Mesenchymal stem cell (in vitro differentiated cells and primary cell): ENCODE data around the gene DCBLD2.
"Not testable (repeated sequence)": the region's sequence is repeated elsewhere in the genome, so short reads cannot be mapped to it uniquely, and the experiment has no call there.

Experiments
- DNase-seq: peaks from one replicate; pipeline ENCODE4 v3.0.0-alpha.2; 2013
- H2AFZ ChIP-seq: one replicate; pipeline ENCODE4 v1.6.1; 2013; ENCODE audit warnings: low read depth, mild to moderate bottlenecking, control low read depth, inconsistent platforms, low read length, moderate library complexity
- H2AK5ac ChIP-seq: 2 replicates; pipeline ENCODE4 v1.6.1; 2013; ENCODE audit warnings: low read length, moderate library complexity, mild to moderate bottlenecking, inconsistent platforms; ENCODE audit not compliant: severe bottlenecking
- H2BK120ac ChIP-seq: one replicate; pipeline ENCODE4 v1.6.1; 2013; ENCODE audit warnings: low read depth, mild to moderate bottlenecking, inconsistent platforms, low read length, moderate library complexity
- H2BK12ac ChIP-seq, 2 experiments: one replicate each; pipeline ENCODE4 v1.6.1; 2013; ENCODE audit warnings: inconsistent platforms in 2 of 2, low read length in 2 of 2, mild to moderate bottlenecking in 2 of 2, moderate library complexity in 2 of 2, control low read depth in 1 of 2
- H2BK15ac ChIP-seq: one replicate; pipeline ENCODE4 v1.6.1; 2013; ENCODE audit warnings: mild to moderate bottlenecking, low read depth, inconsistent platforms; ENCODE audit not compliant: poor library complexity, severe bottlenecking
- H2BK5ac ChIP-seq: 2 replicates; pipeline ENCODE4 v1.6.1; 2013; ENCODE audit warnings: low read depth, mild to moderate bottlenecking, low read length, control low read depth, inconsistent platforms; ENCODE audit not compliant: poor library complexity, severe bottlenecking
- H3K14ac ChIP-seq, 2 experiments: one replicate each; pipeline ENCODE4 v1.6.1; 2013; ENCODE audit warnings: inconsistent platforms in 2 of 2, low read length in 2 of 2, control low read depth in 1 of 2, mild to moderate bottlenecking in 1 of 2, moderate library complexity in 1 of 2
- H3K18ac ChIP-seq, 2 experiments: one replicate each; pipeline ENCODE4 v1.6.1; 2013; ENCODE audit warnings: inconsistent platforms in 2 of 2, low read length in 2 of 2, control low read depth in 1 of 2, low read depth in 1 of 2, mild to moderate bottlenecking in 1 of 2
- H3K23ac ChIP-seq, 2 experiments: one replicate each; pipeline ENCODE4 v1.6.1; 2013; ENCODE audit warnings: inconsistent platforms in 2 of 2, low read length in 2 of 2, mild to moderate bottlenecking in 2 of 2, moderate library complexity in 2 of 2, control low read depth in 1 of 2
- H3K27ac ChIP-seq: 2 replicates; pipeline ENCODE4 v1.5.1; 2013; ENCODE audit warnings: mild to moderate bottlenecking, moderate library complexity, low read length, control low read depth, inconsistent platforms; ENCODE audit not compliant: poor library complexity, severe bottlenecking
- H3K27me3 ChIP-seq, 2 experiments: 2 replicates each; pipeline versions ENCODE4 v1.6.1 to v1.7.0; 2013; ENCODE audit warnings: low read length in 2 of 2, mild to moderate bottlenecking in 2 of 2, moderate library complexity in 2 of 2, control low read depth in 1 of 2, inconsistent platforms in 1 of 2; ENCODE audit not compliant: control insufficient read depth in 1 of 2, insufficient read depth in 1 of 2
- H3K36me3 ChIP-seq, 2 experiments: 2 replicates each; pipeline versions ENCODE4 v1.6.1 to v1.7.0; 2013; ENCODE audit warnings: low read length in 2 of 2, control low read depth in 1 of 2, inconsistent platforms in 1 of 2, low read depth in 1 of 2, mild to moderate bottlenecking in 1 of 2; ENCODE audit not compliant: insufficient read depth in 2 of 2, control insufficient read depth in 1 of 2
- H3K4ac ChIP-seq, 2 experiments: one replicate each; pipeline ENCODE4 v1.6.1; 2013; ENCODE audit warnings: inconsistent platforms in 2 of 2, low read length in 2 of 2, mild to moderate bottlenecking in 2 of 2, moderate library complexity in 2 of 2, control low read depth in 1 of 2, low read depth in 1 of 2
- H3K4me1 ChIP-seq: 2 replicates; pipeline ENCODE4 v1.6.1; 2013; ENCODE audit warnings: low read depth, low read length, control low read depth; ENCODE audit not compliant: control insufficient read depth, insufficient read depth
- H3K4me2 ChIP-seq: 2 replicates; pipeline ENCODE4 v1.6.1; 2013; ENCODE audit warnings: low read length, mild to moderate bottlenecking, inconsistent platforms; ENCODE audit not compliant: poor library complexity, severe bottlenecking
- H3K4me3 ChIP-seq, 2 experiments: 2 replicates each; pipeline versions ENCODE4 v1.5.1 to v1.7.0; 2013; ENCODE audit warnings: low read length in 2 of 2, mild to moderate bottlenecking in 2 of 2, control low read depth in 1 of 2, low read depth in 1 of 2; ENCODE audit not compliant: insufficient read depth in 1 of 2
- H3K79me1 ChIP-seq: replicated peaks from 2 replicates; pipeline ENCODE4 v1.6.1; 2013; ENCODE audit warnings: mild to moderate bottlenecking, control low read depth, low read length, inconsistent platforms; ENCODE audit not compliant: poor library complexity, severe bottlenecking
- H3K9ac ChIP-seq: 2 replicates; pipeline ENCODE4 v1.7.0; 2013; ENCODE audit warnings: mild to moderate bottlenecking, low read length, moderate library complexity
- H3K9me3 ChIP-seq: 2 replicates; pipeline ENCODE4 v1.7.0; 2013; ENCODE audit warnings: mild to moderate bottlenecking, low read length; ENCODE audit not compliant: control insufficient read depth
- H4K8ac ChIP-seq: one replicate; pipeline ENCODE4 v1.6.1; 2013; ENCODE audit warnings: inconsistent platforms, mild to moderate bottlenecking, low read length, moderate library complexity
- H4K91ac ChIP-seq: one replicate; pipeline ENCODE4 v1.6.1; 2013; ENCODE audit warnings: mild to moderate bottlenecking, low read length, inconsistent platforms
- WGBS: methylation state at CpG from one replicate; pipeline ENCODE4 v1.1.7; 2013; ENCODE audit warnings: mixed read lengths; 5-methylcytosine and 5-hydroxymethylcytosine counted together

Gene DCBLD2

DNA sequence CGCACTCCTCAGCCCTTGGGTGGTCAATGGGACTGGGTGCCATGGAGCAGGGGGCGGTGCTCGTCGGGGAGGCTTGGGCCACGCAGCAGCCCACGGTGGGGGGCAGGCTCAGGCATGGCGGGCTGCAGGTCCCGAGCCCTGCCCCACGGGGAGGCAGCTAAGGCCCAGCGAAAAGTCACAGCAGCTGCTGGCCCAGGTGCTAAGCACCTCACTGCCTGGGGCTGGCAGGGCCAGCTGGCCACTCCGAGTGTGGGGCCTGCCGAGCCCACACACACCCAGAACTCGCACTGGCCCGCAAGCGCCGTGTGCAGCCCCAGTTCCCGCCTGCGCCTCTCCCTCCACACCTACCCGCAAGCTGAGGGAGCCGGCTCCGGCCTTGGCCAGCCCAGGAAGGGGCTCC is 43.5 kb downstream of the DCBLD2 start:
- H2BK15ac ChIP-seq, H3K18ac ChIP-seq, H3K4ac ChIP-seq, H3K79me1 ChIP-seq, H3K14ac ChIP-seq, H2AFZ ChIP-seq, H4K91ac ChIP-seq, H2AK5ac ChIP-seq, H3K9ac ChIP-seq, H3K9me3 ChIP-seq, H3K4me2 ChIP-seq, H3K27ac ChIP-seq, H3K4me3 ChIP-seq, H3K27me3 ChIP-seq, H4K8ac ChIP-seq, DNase-seq, H3K23ac ChIP-seq, H2BK5ac ChIP-seq, H2BK12ac ChIP-seq, H2BK120ac ChIP-seq, H3K4me1 ChIP-seq: not testable (repeated sequence)
- peaks cover 22 to 50% of the 10 kb centered on the region in 2 experiments for H3K36me3 ChIP-seq
- WGBS = 92% methylated on average over 21 of the region's 21 CpGs

DNA sequence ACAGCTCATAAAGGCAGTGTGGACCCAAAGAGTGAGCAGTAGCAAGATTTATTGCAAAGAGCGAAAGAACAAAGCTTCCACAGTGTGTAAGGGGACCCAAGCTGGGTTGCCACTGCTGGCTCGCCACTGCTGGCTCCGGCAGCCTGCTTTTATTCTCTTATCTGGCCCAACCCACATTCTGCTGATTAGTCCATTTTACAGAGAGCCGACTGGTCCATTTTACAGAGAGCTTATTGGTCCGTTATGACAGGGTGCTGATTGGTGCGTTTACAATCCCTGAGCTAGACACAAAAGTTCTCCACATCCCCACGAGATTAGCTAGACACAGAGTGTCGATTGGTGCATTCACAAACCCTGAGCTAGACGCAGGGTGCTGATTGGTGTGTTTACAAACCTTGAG is 44.2 kb downstream of the DCBLD2 start:
- WGBS = 90% methylated on average over 9 of the region's 9 CpGs
- H2AFZ ChIP-seq, DNase-seq, H2BK5ac ChIP-seq, H3K4me2 ChIP-seq, H3K23ac ChIP-seq, H4K91ac ChIP-seq, H2BK12ac ChIP-seq, H3K14ac ChIP-seq, H2AK5ac ChIP-seq, H3K4me3 ChIP-seq, H3K9me3 ChIP-seq, H3K79me1 ChIP-seq, H2BK15ac ChIP-seq, H3K18ac ChIP-seq, H2BK120ac ChIP-seq, H3K27me3 ChIP-seq, H3K4ac ChIP-seq, H3K27ac ChIP-seq, H3K9ac ChIP-seq, H4K8ac ChIP-seq: not testable (repeated sequence)
- peaks cover 22 to 55% of the 10 kb centered on the region in 2 experiments for H3K36me3 ChIP-seq
- H3K4me1 ChIP-seq = peaks cover 11% of the 10 kb centered on the region

DNA sequence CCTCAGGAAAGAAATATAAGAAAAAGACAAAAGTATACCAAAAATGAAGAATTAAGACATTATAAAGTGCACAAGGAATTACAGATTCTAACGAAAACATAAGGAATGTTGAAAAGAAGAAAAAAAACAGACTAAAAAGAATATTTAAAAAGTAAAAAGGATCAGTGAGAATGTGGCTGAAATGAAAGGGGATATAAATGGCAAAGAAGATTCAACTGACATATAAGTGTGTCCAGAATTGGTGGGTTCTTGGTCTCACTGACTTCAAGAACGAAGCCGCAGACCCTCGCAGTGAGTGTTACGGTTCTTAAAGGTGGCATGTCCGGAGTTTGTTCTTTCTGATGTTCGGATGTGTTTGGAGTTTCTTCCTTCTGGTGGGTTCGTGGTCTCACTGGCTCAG is 44.8 kb downstream of the DCBLD2 start:
- over 99% methylated on average over 7 of the region's 8 CpGs for WGBS
- H3K4ac ChIP-seq = no peak overlapping the region

DNA sequence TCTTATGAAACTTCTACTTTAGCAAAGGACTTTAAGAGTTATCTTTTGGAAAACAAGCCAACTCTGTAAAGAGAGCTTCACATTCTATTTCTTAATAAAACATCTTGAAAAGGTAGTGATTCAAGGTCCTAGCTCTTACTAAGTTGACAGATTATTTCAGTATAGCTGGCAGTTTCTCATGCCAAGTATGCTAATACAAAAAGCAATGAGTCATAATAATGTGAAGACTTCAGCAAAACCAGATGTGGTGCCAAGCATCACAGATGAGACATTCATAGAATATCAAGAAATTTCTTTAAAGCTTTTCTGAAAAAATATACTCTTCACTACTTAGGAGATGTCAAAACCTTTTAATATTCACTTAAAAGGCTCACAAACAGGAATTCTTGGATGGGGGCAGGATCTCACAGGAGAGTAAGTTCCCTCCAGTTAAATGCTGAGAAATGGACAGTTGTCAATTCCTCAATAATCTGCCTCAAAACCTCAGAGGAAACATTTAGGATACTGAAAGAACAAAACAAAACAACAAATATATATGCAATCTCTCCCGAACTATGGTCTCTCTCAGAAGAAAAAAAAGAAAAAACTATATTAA is 45.6 kb downstream of the DCBLD2 start:
- no peak overlapping the region for H2BK120ac ChIP-seq
- H2BK12ac ChIP-seq = no peak overlapping the region
- no peak overlapping the region for H3K4ac ChIP-seq
- H3K36me3 ChIP-seq = peaks cover 22 to 55% of the 10 kb centered on the region in 2 experiments
- H2BK5ac ChIP-seq = no peak overlapping the region
- peak; percentile 25 for DNase-seq
- H3K4me2 ChIP-seq = no peak overlapping the region
- no peak overlapping the region for H3K23ac ChIP-seq
- peak overlapping the region; percentile 57 for H3K27ac ChIP-seq
- H3K18ac ChIP-seq = no peak overlapping the region
- H4K91ac ChIP-seq = no peak overlapping the region
- H3K79me1 ChIP-seq = no peaks in the 10 kb centered on the region
- no peak overlapping the region for H2BK15ac ChIP-seq
- H3K9ac ChIP-seq = peak overlapping the region; percentile 73
- H3K4me3 ChIP-seq = peak overlapping the region in 1 of 2 experiments; percentile 59
- H3K9me3 ChIP-seq = no peaks in the 10 kb centered on the region
- H3K14ac ChIP-seq = no peak overlapping the region
- no peak overlapping the region for H4K8ac ChIP-seq
- WGBS = 100% methylated on average over 1 of the region's 1 CpG
- H3K27me3 ChIP-seq = no peaks in the 10 kb centered on the region
- no peak overlapping the region for H2AFZ ChIP-seq
- no peak overlapping the region for H2AK5ac ChIP-seq
- peaks cover 11% of the 10 kb centered on the region for H3K4me1 ChIP-seq

More for the DNA sequence above, 44.8 kb downstream of the DCBLD2 start:
- no peak overlapping the region for H3K18ac ChIP-seq
- no peak overlapping the region for H2AK5ac ChIP-seq
- no peak overlapping the region for H3K4me2 ChIP-seq
- no peak overlapping the region for H2BK15ac ChIP-seq
- no peaks in the 10 kb centered on the region for H3K79me1 ChIP-seq
- no peak overlapping the region for H2BK5ac ChIP-seq
- peak overlapping the region; percentile 73 for H3K9ac ChIP-seq
- H2BK120ac ChIP-seq = no peak overlapping the region
- no peak overlapping the region for H4K8ac ChIP-seq
- H3K23ac ChIP-seq = no peak overlapping the region
- no peak overlapping the region for H4K91ac ChIP-seq
- no peaks in the 10 kb centered on the region for H3K9me3 ChIP-seq
- DNase-seq = no peak
- H3K4me1 ChIP-seq = peaks cover 11% of the 10 kb centered on the region
- peaks cover 22 to 55% of the 10 kb centered on the region in 2 experiments for H3K36me3 ChIP-seq
- no peak overlapping the region for H3K27ac ChIP-seq
- H3K14ac ChIP-seq = no peak overlapping the region
- H3K4me3 ChIP-seq = peak overlapping the region in 1 of 2 experiments; percentile 59
- H2BK12ac ChIP-seq = no peak overlapping the region
- H2AFZ ChIP-seq = no peak overlapping the region
- no peaks in the 10 kb centered on the region for H3K27me3 ChIP-seq
